Peyer's patch (tissue), 4 donors: ENCODE results near the gene N4BP2.

ENCODE experiments used
- CTCF ChIP-seq, 6 experiments: fragments of 450-650 bp in 4 of 6; fragments of 200-600 bp in 2 of 6; sonication (generic) in 1 of 6; IDR thresholded peaks; one replicate each; pipeline ENCODE4 v1.5.1; 2017 to 2019; ENCODE audit warnings: antibody characterized with exemption in 6 of 6, mild to moderate bottlenecking in 3 of 6, moderate library complexity in 1 of 6
- POLR2A ChIP-seq, 2 donors: fragments of 450-650 bp; IDR thresholded peaks; one replicate each; pipeline ENCODE4 v1.5.1; 2017; ENCODE audit warnings: antibody characterized with exemption in 2 of 2, mild to moderate bottlenecking in 2 of 2, moderate library complexity in 2 of 2

GRCh38 chr4:40016007-40016406, 40.6 kb upstream of the N4BP2 start:
- TF ChIP-seq CTCF (IDR thresholded peaks at IDR 0.05) (no peak), POLR2A (IDR thresholded peaks at IDR 0.05) (no peak)
